ENCODE results near the gene OIP5. TPM values are rescaled to one million over a fixed set of nuclear protein-coding genes. Genes with fewer than 3 reads are reported as not detected.
"Not testable (repeated sequence)": the region's sequence is repeated elsewhere in the genome, so short reads cannot be mapped to it uniquely, and the experiment has no call there.

OIP5 gene
- total RNA-seq, 1 experiment from 2014 or later = 5.7 TPM

GRCh38 chr15:41331281-41331680, 1.1 kb downstream of the OIP5 start:
- ChIA-PET POLR2A (interaction anchor here (1.0 to 3.8 kb wide), 4 partner anchors 14 to 100 kb away, joined by 5 to 27 read pairs (median 6); partner anchors contain the start of genes CHP1 and EXD1), CTCF (interaction anchor here (0.7 to 1.3 kb wide), 6 partner anchors 14 to 100 kb away, joined by 3 to 6 read pairs (median 4); partner anchors contain the start of gene CHP1)
- TF ChIP-seq CTCF (IDR thresholded peaks at IDR 0.05; ENCODE audit: unreplicated experiment) = no peak
- Mint-ChIP-seq H3K36me3 (ENCODE audit: insufficient read depth, unreplicated experiment) (peaks cover 14% of the 10 kb centered on the region), H3K27me3 (ENCODE audit: insufficient read depth, unreplicated experiment) (no peaks in the 10 kb centered on the region), H3K9me3 (ENCODE audit: unreplicated experiment) (no peaks in the 10 kb centered on the region), H3K27ac (ENCODE audit: low read depth, unreplicated experiment) (peak overlapping the region; percentile 93), H3K4me1 (ENCODE audit: insufficient read depth, unreplicated experiment) (peaks cover 4% of the 10 kb centered on the region), H3K4me3 (ENCODE audit: unreplicated experiment) (peak overlapping the region; percentile 98)
- intact Hi-C loops (cut with micrococcal nuclease) = loop anchor here (5.0 to 10.0 kb wide), 3 partner anchors 216 to 429 kb away; partner anchors contain the start of genes CHAC1 and INO80
- DNase-seq (ENCODE audit: unreplicated experiment) = no peak
- BruUV-seq (replicated peaks) = no TSS peak

- DNase-seq (ENCODE audit: unreplicated experiment) = no peak
- Mint-ChIP-seq H3K4me1 (ENCODE audit: insufficient read depth, unreplicated experiment) (no peaks in the 10 kb centered on the region), H3K9me3 (ENCODE audit: unreplicated experiment) (no peaks in the 10 kb centered on the region), H3K4me3 (ENCODE audit: unreplicated experiment) (no peak overlapping the region), H3K36me3 (ENCODE audit: insufficient read depth, unreplicated experiment) (peaks cover 6% of the 10 kb centered on the region), H3K27ac (ENCODE audit: low read depth, unreplicated experiment) (no peak overlapping the region), H3K27me3 (ENCODE audit: insufficient read depth, unreplicated experiment) (no peaks in the 10 kb centered on the region)
- no peak for TF ChIP-seq CTCF (IDR thresholded peaks at IDR 0.05; ENCODE audit: unreplicated experiment)
- intact Hi-C loops (cut with micrococcal nuclease) = no loop called here
- no TSS peak for BruUV-seq (replicated peaks)
- CTCF ChIA-PET = interaction anchor here (0.7 to 1.4 kb wide), 4 partner anchors 9 to 466 kb away, joined by 3 to 4 read pairs (median 4); partner anchors contain the start of genes NUSAP1 and OIP5
- POLR2A ChIA-PET = interaction anchor here (1.1 to 1.5 kb wide), 3 partner anchors 9 to 38 kb away, joined by 3 to 9 read pairs (median 4); partner anchors contain the start of genes NUSAP1 and OIP5
Measured at GRCh38 chr15:41323611-41324010, 8.8 kb downstream of the OIP5 start.

GRCh38 chr15:41320805-41321330, 11.5 kb downstream of the OIP5 start:
- H3K9me3 Mint-ChIP-seq (ENCODE audit: unreplicated experiment); H3K27me3 Mint-ChIP-seq (ENCODE audit: insufficient read depth, unreplicated experiment); intact Hi-C loops (cut with micrococcal nuclease); DNase-seq (ENCODE audit: unreplicated experiment); H3K4me1 Mint-ChIP-seq (ENCODE audit: insufficient read depth, unreplicated experiment); BruUV-seq (replicated peaks); H3K27ac Mint-ChIP-seq (ENCODE audit: low read depth, unreplicated experiment); H3K4me3 Mint-ChIP-seq (ENCODE audit: unreplicated experiment); H3K36me3 Mint-ChIP-seq (ENCODE audit: insufficient read depth, unreplicated experiment): not testable (repeated sequence)
- CTCF ChIA-PET = interaction anchor here (0.6 kb wide), 1 partner anchor 234 kb away, joined by 5 read pairs; no protein-coding TSS in a partner anchor
- POLR2A ChIA-PET = interaction anchor here (1.6 kb wide), 1 partner anchor 12 kb away, joined by 5 read pairs; the partner anchor contains the start of genes NUSAP1 and OIP5

GRCh38 chr15:41309226-41309905, 23.0 kb downstream of the OIP5 start:
- no peak for TF ChIP-seq CTCF (IDR thresholded peaks at IDR 0.05; ENCODE audit: unreplicated experiment)
- intact Hi-C loops (cut with micrococcal nuclease) = no loop called here
- CTCF ChIA-PET = interaction anchor here (0.7 kb wide), 1 partner anchor 175 kb away, joined by 3 read pairs; no protein-coding TSS in a partner anchor
- no peak overlapping the region for H3K4me3 Mint-ChIP-seq (ENCODE audit: unreplicated experiment)
- peaks cover 40% of the 10 kb centered on the region for H3K36me3 Mint-ChIP-seq (ENCODE audit: insufficient read depth, unreplicated experiment)
- no peaks in the 10 kb centered on the region for H3K27me3 Mint-ChIP-seq (ENCODE audit: insufficient read depth, unreplicated experiment)
- no peak for DNase-seq (ENCODE audit: unreplicated experiment)
- H3K9me3 Mint-ChIP-seq (ENCODE audit: unreplicated experiment) = no peaks in the 10 kb centered on the region
- no TSS peak for BruUV-seq (replicated peaks)
- POLR2A ChIA-PET = interaction anchor here (0.9 to 1.7 kb wide), 5 partner anchors 8 to 26 kb away, joined by 3 to 7 read pairs (median 4); no protein-coding TSS in a partner anchor
- no peak overlapping the region for H3K27ac Mint-ChIP-seq (ENCODE audit: low read depth, unreplicated experiment)
- peaks cover 6% of the 10 kb centered on the region for H3K4me1 Mint-ChIP-seq (ENCODE audit: insufficient read depth, unreplicated experiment)

Measured in MCF 10A (cell line).